Measurements from ENCODE around the gene WNT4. TPM values are rescaled to one million over a fixed set of nuclear protein-coding genes. Genes with fewer than 3 reads are reported as not detected.

The WNT4 gene
- total and polyA plus RNA-seq, 4 donors, result not detected

- Histone ChIP-seq H3K27ac (ENCODE audit: low read depth in 1 of 2, low read length in 2 of 2) (no peak overlapping the region), H3K36me3 (ENCODE audit: control insufficient read depth in 1 of 2, insufficient read depth in 2 of 2, low read length in 1 of 2) (no peaks in the 10 kb centered on the region), H3K27me3 (ENCODE audit: control insufficient read depth in 1 of 2, insufficient read depth in 2 of 2, low read length in 1 of 2) (no peaks in the 10 kb centered on the region), H3K4me1 (ENCODE audit: control insufficient read depth in 1 of 2, insufficient read depth in 2 of 2, low read length in 2 of 2) (no peaks in the 10 kb centered on the region), H3K4me3 (ENCODE audit: low read length in 2 of 2) (no peak overlapping the region), H3K9me3 (ENCODE audit: control insufficient read depth, low read length) (no peaks in the 10 kb centered on the region)
- intact Hi-C loops (cut with DNase I), result no loop called here
- ATAC-seq (ENCODE audit: low FRiP score), result no peak
- 82 to 85% methylated on average over 11 of the region's 11 CpGs for WGBS, 2 donors
- no peak for DNase-seq
These were observed 22.5 kb downstream of the WNT4 start for GRCh38 chr1:22120469-22120790.

GRCh38 chr1:22119626-22120468 lies 23.1 kb downstream of the WNT4 start:
- Histone ChIP-seq H3K4me3 (ENCODE audit: low read length in 2 of 2) (no peak overlapping the region), H3K36me3 (ENCODE audit: control insufficient read depth in 1 of 2, insufficient read depth in 2 of 2, low read length in 1 of 2) (no peaks in the 10 kb centered on the region), H3K27me3 (ENCODE audit: control insufficient read depth in 1 of 2, insufficient read depth in 2 of 2, low read length in 1 of 2) (no peaks in the 10 kb centered on the region), H3K27ac (ENCODE audit: low read depth in 1 of 2, low read length in 2 of 2) (no peak overlapping the region), H3K4me1 (ENCODE audit: control insufficient read depth in 1 of 2, insufficient read depth in 2 of 2, low read length in 2 of 2) (no peaks in the 10 kb centered on the region), H3K9me3 (ENCODE audit: control insufficient read depth, low read length) (no peaks in the 10 kb centered on the region)
- intact Hi-C loops (cut with DNase I), result no loop called here
- whole genome bisulfite sequencing, 2 donors, result 94 to 95% methylated on average over 44 of the region's 44 CpGs
- ATAC-seq (ENCODE audit: low FRiP score), result no peak
- no peak for DNase-seq

- H3K27ac ChIP-seq (ENCODE audit: low read depth in 1 of 2, low read length in 2 of 2), result no peak overlapping the region
- H3K9me3 ChIP-seq (ENCODE audit: control insufficient read depth, low read length), result no peaks in the 10 kb centered on the region
- intact Hi-C loops (cut with DNase I), result no loop called here
- no peaks in the 10 kb centered on the region for H3K36me3 ChIP-seq (ENCODE audit: control insufficient read depth in 1 of 2, insufficient read depth in 2 of 2, low read length in 1 of 2)
- no peaks in the 10 kb centered on the region for H3K27me3 ChIP-seq (ENCODE audit: control insufficient read depth in 1 of 2, insufficient read depth in 2 of 2, low read length in 1 of 2)
- H3K4me1 ChIP-seq (ENCODE audit: control insufficient read depth in 1 of 2, insufficient read depth in 2 of 2, low read length in 2 of 2), result no peaks in the 10 kb centered on the region
- WGBS, 2 donors, result 80 to 92% methylated on average over 8 of the region's 8 CpGs
- H3K4me3 ChIP-seq (ENCODE audit: low read length in 2 of 2), result no peak overlapping the region
- DNase-seq (no peak), ATAC-seq (ENCODE audit: low FRiP score) (no peak)
These were observed 24.5 kb downstream of the WNT4 start for GRCh38 chr1:22118291-22118992.

- ATAC-seq (ENCODE audit: low FRiP score) (no peak), DNase-seq (no peak)
- Histone ChIP-seq H3K9me3 (ENCODE audit: control insufficient read depth, low read length) (no peaks in the 10 kb centered on the region), H3K27ac (ENCODE audit: low read depth in 1 of 2, low read length in 2 of 2) (no peak overlapping the region), H3K4me3 (ENCODE audit: low read length in 2 of 2) (no peak overlapping the region), H3K4me1 (ENCODE audit: control insufficient read depth in 1 of 2, insufficient read depth in 2 of 2, low read length in 2 of 2) (no peaks in the 10 kb centered on the region), H3K27me3 (ENCODE audit: control insufficient read depth in 1 of 2, insufficient read depth in 2 of 2, low read length in 1 of 2) (no peaks in the 10 kb centered on the region), H3K36me3 (ENCODE audit: control insufficient read depth in 1 of 2, insufficient read depth in 2 of 2, low read length in 1 of 2) (no peaks in the 10 kb centered on the region)
- 39 to 55% methylated on average over 5 of the region's 5 CpGs for WGBS, 2 donors
- intact Hi-C loops (cut with DNase I), result no loop called here
These were observed 25.0 kb downstream of the WNT4 start for GRCh38 chr1:22117851-22118250.

GRCh38 chr1:22117238-22117637 lies 25.7 kb downstream of the WNT4 start:
- DNase-seq, result no peak
- Histone ChIP-seq H3K4me3 (ENCODE audit: low read length in 2 of 2) (no peak overlapping the region), H3K27ac (ENCODE audit: low read depth in 1 of 2, low read length in 2 of 2) (no peak overlapping the region), H3K27me3 (ENCODE audit: control insufficient read depth in 1 of 2, insufficient read depth in 2 of 2, low read length in 1 of 2) (no peaks in the 10 kb centered on the region), H3K4me1 (ENCODE audit: control insufficient read depth in 1 of 2, insufficient read depth in 2 of 2, low read length in 2 of 2) (no peaks in the 10 kb centered on the region), H3K36me3 (ENCODE audit: control insufficient read depth in 1 of 2, insufficient read depth in 2 of 2, low read length in 1 of 2) (no peaks in the 10 kb centered on the region), H3K9me3 (ENCODE audit: control insufficient read depth, low read length) (no peaks in the 10 kb centered on the region)
- ATAC-seq (ENCODE audit: low FRiP score), result no peak
- 48 to 56% methylated on average over 4 of the region's 4 CpGs for WGBS, 2 donors
- intact Hi-C loops (cut with DNase I), result no loop called here

- H3K36me3 ChIP-seq (ENCODE audit: control insufficient read depth in 1 of 2, insufficient read depth in 2 of 2, low read length in 1 of 2), result no peaks in the 10 kb centered on the region
- DNase-seq (no peak), ATAC-seq (ENCODE audit: low FRiP score) (no peak)
- H3K4me3 ChIP-seq (ENCODE audit: low read length in 2 of 2), result no peak overlapping the region
- intact Hi-C loops (cut with DNase I), result no loop called here
- no peak overlapping the region for H3K27ac ChIP-seq (ENCODE audit: low read depth in 1 of 2, low read length in 2 of 2)
- 76 to 80% methylated on average over 6 of the region's 6 CpGs for WGBS, 2 donors
- H3K27me3 ChIP-seq (ENCODE audit: control insufficient read depth in 1 of 2, insufficient read depth in 2 of 2, low read length in 1 of 2), result no peaks in the 10 kb centered on the region
- H3K9me3 ChIP-seq (ENCODE audit: control insufficient read depth, low read length), result no peaks in the 10 kb centered on the region
- H3K4me1 ChIP-seq (ENCODE audit: control insufficient read depth in 1 of 2, insufficient read depth in 2 of 2, low read length in 2 of 2), result no peaks in the 10 kb centered on the region
These were observed 27.6 kb downstream of the WNT4 start for GRCh38 chr1:22115286-22115685.

GRCh38 chr1:22114083-22115012 lies 28.5 kb downstream of the WNT4 start:
- no peaks in the 10 kb centered on the region for H3K36me3 ChIP-seq (ENCODE audit: control insufficient read depth in 1 of 2, insufficient read depth in 2 of 2, low read length in 1 of 2)
- peak; percentile 62 for ATAC-seq (ENCODE audit: low FRiP score)
- DNase-seq, result peak; percentile 69 to 84
- WGBS, 2 donors, result 7 to 12% methylated on average over 18 of the region's 18 CpGs
- no peak overlapping the region for H3K27ac ChIP-seq (ENCODE audit: low read depth in 1 of 2, low read length in 2 of 2)
- no peaks in the 10 kb centered on the region for H3K27me3 ChIP-seq (ENCODE audit: control insufficient read depth in 1 of 2, insufficient read depth in 2 of 2, low read length in 1 of 2)
- H3K4me1 ChIP-seq (ENCODE audit: control insufficient read depth in 1 of 2, insufficient read depth in 2 of 2, low read length in 2 of 2), result no peaks in the 10 kb centered on the region
- no peak overlapping the region for H3K4me3 ChIP-seq (ENCODE audit: low read length in 2 of 2)
- no peaks in the 10 kb centered on the region for H3K9me3 ChIP-seq (ENCODE audit: control insufficient read depth, low read length)
- intact Hi-C loops (cut with DNase I), result no loop called here

- intact Hi-C loops (cut with DNase I), result no loop called here
- H3K27ac ChIP-seq (ENCODE audit: low read depth in 1 of 2, low read length in 2 of 2), result no peak overlapping the region
- no peaks in the 10 kb centered on the region for H3K36me3 ChIP-seq (ENCODE audit: control insufficient read depth in 1 of 2, insufficient read depth in 2 of 2, low read length in 1 of 2)
- H3K4me3 ChIP-seq (ENCODE audit: low read length in 2 of 2), result no peak overlapping the region
- no peaks in the 10 kb centered on the region for H3K27me3 ChIP-seq (ENCODE audit: control insufficient read depth in 1 of 2, insufficient read depth in 2 of 2, low read length in 1 of 2)
- H3K9me3 ChIP-seq (ENCODE audit: control insufficient read depth, low read length), result no peaks in the 10 kb centered on the region
- DNase-seq (no peak), ATAC-seq (ENCODE audit: low FRiP score) (no peak)
- H3K4me1 ChIP-seq (ENCODE audit: control insufficient read depth in 1 of 2, insufficient read depth in 2 of 2, low read length in 2 of 2), result no peaks in the 10 kb centered on the region
- 85 to 87% methylated on average over 3 of the region's 3 CpGs for WGBS, 2 donors
These were observed 30.3 kb downstream of the WNT4 start for GRCh38 chr1:22112554-22112953.
